ENCODE measurements around the gene KLHL17.

Gene KLHL17

GRCh38 chr1:970242-970972 lies 10.0 kb downstream of the KLHL17 start:
- Histone ChIP-seq H3K27ac (no peak overlapping the region), H3K4me3 (no peak overlapping the region), H3K9me3 (ENCODE audit: low read depth, low read length) (no peaks in the 10 kb centered on the region), H3K36me3 (ENCODE audit: insufficient read depth, low read length) (no peaks in the 10 kb centered on the region), H3K9ac (ENCODE audit: insufficient read length) (no peak overlapping the region)
- DNase-seq (ENCODE audit: low read depth, low spot score) = no peak
- TF ChIP-seq POLR2AphosphoS5 (IDR thresholded peaks at IDR 0.05; ENCODE audit: borderline replicate concordance, low read depth, low read length) (no peak), FOXP2 (optimal IDR thresholded peaks at IDR 0.05; ENCODE audit: control extremely low read depth, extremely low read length, insufficient read depth) (no peak), EZH2 (IDR thresholded peaks at IDR 0.05) (no peak)

DNA sequence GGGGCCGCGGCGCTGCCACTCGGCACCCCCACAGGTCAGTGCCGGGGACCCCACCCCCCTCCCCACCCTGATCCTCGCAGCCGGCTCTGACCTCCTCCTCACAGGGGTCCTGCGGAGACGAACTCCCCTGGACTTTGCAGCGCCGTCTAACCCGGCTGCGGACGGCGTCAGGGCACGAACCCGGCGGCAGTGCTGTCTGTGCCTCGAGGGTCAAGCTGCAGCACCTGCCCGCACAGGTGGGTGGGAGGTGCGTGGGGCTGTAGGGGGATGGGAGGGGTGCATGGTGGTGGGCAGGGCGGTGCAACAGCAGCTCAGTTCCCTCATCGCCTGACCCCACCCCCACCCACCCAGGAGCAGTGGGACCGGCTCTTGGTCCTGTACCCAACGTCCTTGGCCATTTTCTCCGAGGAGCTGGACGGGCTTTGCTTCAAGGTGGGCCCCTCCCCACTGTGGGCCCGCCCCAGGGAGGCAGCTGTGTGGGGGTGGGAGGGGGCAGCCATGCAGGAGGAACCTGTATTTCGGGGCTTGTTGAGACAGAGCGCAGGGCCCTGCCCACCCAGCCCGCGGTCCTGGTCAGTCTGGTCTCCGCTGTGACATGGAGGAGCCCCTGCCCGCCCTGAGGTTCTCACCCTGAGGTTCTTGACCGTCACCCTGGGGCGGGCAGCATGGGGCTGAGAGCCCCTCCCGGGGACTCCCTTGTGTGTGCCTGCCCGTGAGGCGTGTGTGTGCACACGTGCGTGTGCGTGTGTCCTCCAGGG lies 10.8 kb downstream of the KLHL17 start:
- no peak overlapping the region for H3K27ac ChIP-seq
- H3K9me3 ChIP-seq (ENCODE audit: low read depth, low read length) = no peaks in the 10 kb centered on the region
- TF ChIP-seq POLR2AphosphoS5 (IDR thresholded peaks at IDR 0.05; ENCODE audit: borderline replicate concordance, low read depth, low read length) (no peak), EZH2 (IDR thresholded peaks at IDR 0.05) (no peak), FOXP2 (optimal IDR thresholded peaks at IDR 0.05; ENCODE audit: control extremely low read depth, extremely low read length, insufficient read depth) (no peak)
- no peak overlapping the region for H3K9ac ChIP-seq (ENCODE audit: insufficient read length)
- H3K36me3 ChIP-seq (ENCODE audit: insufficient read depth, low read length) = no peaks in the 10 kb centered on the region
- H3K4me3 ChIP-seq = no peak overlapping the region
- no peak for DNase-seq (ENCODE audit: low read depth, low spot score)

- TF ChIP-seq POLR2AphosphoS5 (IDR thresholded peaks at IDR 0.05; ENCODE audit: borderline replicate concordance, low read depth, low read length) (no peak), FOXP2 (optimal IDR thresholded peaks at IDR 0.05; ENCODE audit: control extremely low read depth, extremely low read length, insufficient read depth) (no peak), EZH2 (IDR thresholded peaks at IDR 0.05) (no peak)
These were observed 11.5 kb downstream of the KLHL17 start for GRCh38 chr1:971751-972506.

GRCh38 chr1:972726-973458 lies 12.5 kb downstream of the KLHL17 start:
- no peak overlapping the region for H3K9ac ChIP-seq (ENCODE audit: insufficient read length)
- TF ChIP-seq EZH2 (IDR thresholded peaks at IDR 0.05) (no peak), POLR2AphosphoS5 (IDR thresholded peaks at IDR 0.05; ENCODE audit: borderline replicate concordance, low read depth, low read length) (no peak), FOXP2 (optimal IDR thresholded peaks at IDR 0.05; ENCODE audit: control extremely low read depth, extremely low read length, insufficient read depth) (no peak)
- no peaks in the 10 kb centered on the region for H3K36me3 ChIP-seq (ENCODE audit: insufficient read depth, low read length)

More at GRCh38 chr1:971751-972506, 11.5 kb downstream of the KLHL17 start:
- no peak overlapping the region for H3K27ac ChIP-seq
- no peak overlapping the region for H3K4me3 ChIP-seq
- DNase-seq (ENCODE audit: low read depth, low spot score) = no peak
- no peaks in the 10 kb centered on the region for H3K9me3 ChIP-seq (ENCODE audit: low read depth, low read length)
- H3K9ac ChIP-seq (ENCODE audit: insufficient read length) = no peak overlapping the region
- no peaks in the 10 kb centered on the region for H3K36me3 ChIP-seq (ENCODE audit: insufficient read depth, low read length)

GRCh38 chr1:973459-974292 lies 13.3 kb downstream of the KLHL17 start:
- H3K9ac ChIP-seq (ENCODE audit: insufficient read length) = no peak overlapping the region
- H3K9me3 ChIP-seq (ENCODE audit: low read depth, low read length) = no peaks in the 10 kb centered on the region
- TF ChIP-seq POLR2AphosphoS5 (IDR thresholded peaks at IDR 0.05; ENCODE audit: borderline replicate concordance, low read depth, low read length) = no peak
- TF ChIP-seq EZH2 (IDR thresholded peaks at IDR 0.05) = no peak
- TF ChIP-seq FOXP2 (optimal IDR thresholded peaks at IDR 0.05; ENCODE audit: control extremely low read depth, extremely low read length, insufficient read depth) = no peak
- no peak overlapping the region for H3K27ac ChIP-seq
- no peak overlapping the region for H3K4me3 ChIP-seq
- no peak for DNase-seq (ENCODE audit: low read depth, low spot score)
- H3K36me3 ChIP-seq (ENCODE audit: insufficient read depth, low read length) = no peaks in the 10 kb centered on the region

More at GRCh38 chr1:972726-973458, 12.5 kb downstream of the KLHL17 start:
- Histone ChIP-seq H3K4me3 (no peak overlapping the region), H3K9me3 (ENCODE audit: low read depth, low read length) (no peaks in the 10 kb centered on the region), H3K27ac (no peak overlapping the region)
- DNase-seq (ENCODE audit: low read depth, low spot score) = no peak

GRCh38 chr1:974293-974640 lies 13.9 kb downstream of the KLHL17 start:
- Histone ChIP-seq H3K27ac (no peak overlapping the region), H3K36me3 (ENCODE audit: insufficient read depth, low read length) (no peaks in the 10 kb centered on the region), H3K9me3 (ENCODE audit: low read depth, low read length) (no peaks in the 10 kb centered on the region), H3K9ac (ENCODE audit: insufficient read length) (no peak overlapping the region), H3K4me3 (no peak overlapping the region)
- TF ChIP-seq POLR2AphosphoS5 (IDR thresholded peaks at IDR 0.05; ENCODE audit: borderline replicate concordance, low read depth, low read length) = no peak
- TF ChIP-seq FOXP2 (optimal IDR thresholded peaks at IDR 0.05; ENCODE audit: control extremely low read depth, extremely low read length, insufficient read depth) = no peak
- no peak for TF ChIP-seq EZH2 (IDR thresholded peaks at IDR 0.05)
- no peak for DNase-seq (ENCODE audit: low read depth, low spot score)

DNA sequence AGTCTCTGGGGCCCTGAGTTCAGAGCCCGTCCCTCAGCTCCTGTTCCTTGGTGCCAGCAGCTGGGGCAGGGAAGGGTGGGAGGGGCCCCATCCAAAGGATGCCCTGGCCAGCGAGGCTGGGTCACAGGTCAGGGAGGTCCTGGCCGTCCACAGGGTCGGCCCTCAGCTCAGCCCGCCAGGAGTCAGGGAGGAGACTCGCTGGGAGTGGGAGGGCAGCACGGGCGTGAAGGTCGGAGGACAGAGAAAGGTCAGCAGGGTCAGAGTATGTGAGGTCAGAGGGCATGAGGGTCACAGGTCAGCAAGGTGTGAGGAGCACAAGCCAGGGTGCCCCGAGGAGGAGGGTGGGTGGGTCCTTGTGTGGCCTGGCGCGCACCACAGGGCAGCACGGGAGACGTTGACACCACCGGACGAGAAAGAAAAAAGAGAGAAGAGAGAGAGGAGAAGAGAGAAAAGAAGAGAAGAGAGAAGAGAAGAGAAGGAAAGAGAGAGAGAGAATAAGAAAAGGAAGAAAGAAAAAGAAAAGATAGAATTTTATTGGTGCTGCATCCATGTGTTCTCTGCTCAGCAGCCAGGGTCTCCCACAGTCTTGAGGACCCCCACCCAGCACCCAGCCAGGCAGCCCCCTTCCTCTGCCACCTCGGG lies 14.4 kb downstream of the KLHL17 start:
- H3K36me3 ChIP-seq (ENCODE audit: insufficient read depth, low read length) = no peaks in the 10 kb centered on the region

More for the DNA sequence above, 14.4 kb downstream of the KLHL17 start:
- no peak overlapping the region for H3K27ac ChIP-seq
- H3K9ac ChIP-seq (ENCODE audit: insufficient read length) = no peak overlapping the region
- H3K9me3 ChIP-seq (ENCODE audit: low read depth, low read length) = no peaks in the 10 kb centered on the region
- no peak overlapping the region for H3K4me3 ChIP-seq
- no peak for DNase-seq (ENCODE audit: low read depth, low spot score)
- TF ChIP-seq EZH2 (IDR thresholded peaks at IDR 0.05) = no peak
- TF ChIP-seq FOXP2 (optimal IDR thresholded peaks at IDR 0.05; ENCODE audit: control extremely low read depth, extremely low read length, insufficient read depth) = no peak
- no peak for TF ChIP-seq POLR2AphosphoS5 (IDR thresholded peaks at IDR 0.05; ENCODE audit: borderline replicate concordance, low read depth, low read length)
